ENCODE measurements around the gene MUC4. TPM values are rescaled to one million over a fixed set of nuclear protein-coding genes. Genes with fewer than 3 reads are reported as not detected.
"Not testable (repeated sequence)": the region's sequence is repeated elsewhere in the genome, so short reads cannot be mapped to it uniquely, and the experiment has no call there.

Gene MUC4
- polyA plus RNA-seq, 1 donor from 2014 or later, result not detected

DNA sequence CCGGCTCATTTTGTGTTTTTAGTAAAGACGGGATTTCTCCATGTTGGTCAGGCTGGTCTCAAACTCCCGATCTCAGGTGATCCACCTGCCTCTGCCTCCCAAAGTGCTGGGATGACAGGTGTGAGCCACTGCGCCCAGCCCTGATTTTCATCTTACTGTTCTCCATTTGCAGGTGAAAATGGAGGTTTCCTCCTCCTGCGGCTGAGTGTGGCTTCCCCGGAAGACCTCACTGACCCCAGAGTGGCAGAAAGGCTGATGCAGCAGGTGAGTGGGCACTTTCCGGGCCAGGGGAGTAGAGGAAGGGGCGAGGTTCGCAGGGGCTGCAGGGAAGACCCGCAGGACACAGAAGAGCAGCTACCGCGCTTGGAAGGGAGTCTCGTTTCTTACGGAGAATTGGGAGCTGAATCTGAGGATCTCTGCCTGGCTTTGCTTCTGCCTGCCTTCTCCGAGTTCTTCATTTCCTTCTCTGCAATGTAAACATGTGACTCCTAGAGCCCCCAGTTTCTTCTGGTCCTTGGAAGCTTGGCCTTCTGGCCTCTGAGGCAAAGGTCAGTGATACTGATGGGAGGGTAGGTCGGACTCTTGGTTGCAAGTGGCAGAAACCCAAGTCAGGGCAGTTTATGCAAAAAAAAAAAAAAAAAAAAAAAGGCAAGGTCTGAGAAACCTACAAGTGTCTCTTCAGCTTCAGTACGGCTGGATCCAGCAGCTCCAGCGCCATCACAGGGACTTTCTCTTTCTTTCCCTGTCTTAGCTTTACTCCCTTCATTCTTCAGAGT is 82.1 kb downstream of the MUC4 start:
- no peak for TF ChIP-seq RAD21 (conservative IDR thresholded peaks at IDR 0.05)
- no peak for TF ChIP-seq EP300 (conservative IDR thresholded peaks at IDR 0.05; ENCODE audit: poor library complexity, severe bottlenecking)
- no peak for TF ChIP-seq SMC3 (conservative IDR thresholded peaks at IDR 0.05; ENCODE audit: poor library complexity)
- H3K9me3 ChIP-seq (ENCODE audit: low read length), result no peaks in the 10 kb centered on the region
- H3K9ac ChIP-seq (ENCODE audit: low read length), result no peak overlapping the region
- no peak overlapping the region for H2AFZ ChIP-seq (ENCODE audit: low read depth, low read length)
- no peaks in the 10 kb centered on the region for H3K79me2 ChIP-seq (replicated peaks; ENCODE audit: insufficient read depth, low read length)
- H3K27ac ChIP-seq (ENCODE audit: low read length), result no peak overlapping the region
- H3K9me2 ChIP-seq (ENCODE audit: insufficient read depth, low read length), result no peaks in the 10 kb centered on the region
- H3K27me3 ChIP-seq (ENCODE audit: insufficient read depth, low read depth, low read length), result no peaks in the 10 kb centered on the region
- H3K36me3 ChIP-seq (ENCODE audit: insufficient read depth, low read length), result no peaks in the 10 kb centered on the region
- no peak overlapping the region for H3K4me2 ChIP-seq (ENCODE audit: low read length)
- no peaks in the 10 kb centered on the region for H3F3A ChIP-seq (ENCODE audit: insufficient read depth, low read length, poor library complexity, severe bottlenecking)
- no peaks in the 10 kb centered on the region for H4K20me1 ChIP-seq (ENCODE audit: insufficient read depth)
- no peak overlapping the region for H3K4me3 ChIP-seq (ENCODE audit: low read length)

DNA sequence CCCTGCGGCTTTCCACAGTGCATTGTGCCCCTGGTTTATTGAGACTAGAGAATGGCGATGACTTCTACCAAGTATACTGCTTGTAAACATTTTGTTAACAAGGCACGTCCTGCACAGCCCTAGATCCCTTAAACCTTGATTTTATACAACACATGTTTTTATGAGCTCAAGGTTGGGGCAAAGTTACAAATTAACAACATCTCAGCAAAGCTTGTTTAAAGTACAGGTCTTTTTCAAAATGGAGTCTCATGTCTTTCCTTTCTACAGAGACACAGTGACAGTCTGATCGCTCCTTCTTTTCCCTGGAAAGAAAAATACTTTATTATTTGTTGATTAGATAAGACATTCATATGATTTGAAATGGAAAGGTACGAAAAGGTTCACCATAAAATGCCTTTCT is 82.9 kb downstream of the MUC4 start:
- not testable (repeated sequence) for H3K9ac ChIP-seq (ENCODE audit: low read length); H3K36me3 ChIP-seq (ENCODE audit: insufficient read depth, low read length); H4K20me1 ChIP-seq (ENCODE audit: insufficient read depth); H3F3A ChIP-seq (ENCODE audit: insufficient read depth, low read length, poor library complexity, severe bottlenecking); H2AFZ ChIP-seq (ENCODE audit: low read depth, low read length); H3K4me3 ChIP-seq (ENCODE audit: low read length); H3K79me2 ChIP-seq (replicated peaks; ENCODE audit: insufficient read depth, low read length); H3K9me2 ChIP-seq (ENCODE audit: insufficient read depth, low read length); H3K27ac ChIP-seq (ENCODE audit: low read length); H3K4me2 ChIP-seq (ENCODE audit: low read length); H3K9me3 ChIP-seq (ENCODE audit: low read length); H3K27me3 ChIP-seq (ENCODE audit: insufficient read depth, low read depth, low read length)

DNA sequence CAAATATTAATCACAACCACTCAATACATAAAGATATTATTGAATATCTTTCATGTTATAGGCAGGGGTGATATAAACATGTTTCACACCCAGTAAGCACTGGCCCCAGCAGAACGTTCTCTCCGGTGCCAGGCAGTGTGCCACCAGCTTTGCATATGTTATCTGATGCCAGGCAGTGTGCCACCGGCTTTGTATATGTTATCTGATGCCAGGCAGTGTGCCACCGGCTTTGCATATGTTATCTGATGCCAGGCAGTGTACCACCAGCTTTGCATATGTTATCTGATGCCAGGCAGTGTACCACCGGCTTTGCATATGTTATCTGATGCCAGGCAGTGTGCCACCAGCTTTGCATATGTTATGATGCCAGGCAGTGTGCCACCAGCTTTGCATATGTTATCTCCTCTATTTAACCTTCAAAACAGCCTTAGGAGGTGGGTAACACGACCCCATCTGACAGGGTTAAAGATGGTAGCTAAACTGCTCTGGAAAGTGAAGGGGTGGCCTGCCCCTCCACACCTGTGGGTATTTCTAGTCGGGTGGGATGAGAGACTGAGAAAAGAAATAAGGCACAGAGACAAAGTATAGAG is 84.0 kb downstream of the MUC4 start:
- Histone ChIP-seq H3K79me2 (replicated peaks; ENCODE audit: insufficient read depth, low read length) (no peaks in the 10 kb centered on the region), H3K36me3 (ENCODE audit: insufficient read depth, low read length) (no peaks in the 10 kb centered on the region), H3K4me3 (ENCODE audit: low read length) (no peak overlapping the region), H3F3A (ENCODE audit: insufficient read depth, low read length, poor library complexity, severe bottlenecking) (no peaks in the 10 kb centered on the region), H3K27me3 (ENCODE audit: insufficient read depth, low read depth, low read length) (no peaks in the 10 kb centered on the region), H4K20me1 (ENCODE audit: insufficient read depth) (no peaks in the 10 kb centered on the region), H3K9me3 (ENCODE audit: low read length) (no peaks in the 10 kb centered on the region), H3K9me2 (ENCODE audit: insufficient read depth, low read length) (no peaks in the 10 kb centered on the region), H3K9ac (ENCODE audit: low read length) (no peak overlapping the region), H3K27ac (ENCODE audit: low read length) (no peak overlapping the region), H3K4me2 (ENCODE audit: low read length) (no peak overlapping the region), H2AFZ (ENCODE audit: low read depth, low read length) (no peak overlapping the region)
- no peak for TF ChIP-seq POLR2AphosphoS5 (IDR thresholded peaks at IDR 0.05)

DNA sequence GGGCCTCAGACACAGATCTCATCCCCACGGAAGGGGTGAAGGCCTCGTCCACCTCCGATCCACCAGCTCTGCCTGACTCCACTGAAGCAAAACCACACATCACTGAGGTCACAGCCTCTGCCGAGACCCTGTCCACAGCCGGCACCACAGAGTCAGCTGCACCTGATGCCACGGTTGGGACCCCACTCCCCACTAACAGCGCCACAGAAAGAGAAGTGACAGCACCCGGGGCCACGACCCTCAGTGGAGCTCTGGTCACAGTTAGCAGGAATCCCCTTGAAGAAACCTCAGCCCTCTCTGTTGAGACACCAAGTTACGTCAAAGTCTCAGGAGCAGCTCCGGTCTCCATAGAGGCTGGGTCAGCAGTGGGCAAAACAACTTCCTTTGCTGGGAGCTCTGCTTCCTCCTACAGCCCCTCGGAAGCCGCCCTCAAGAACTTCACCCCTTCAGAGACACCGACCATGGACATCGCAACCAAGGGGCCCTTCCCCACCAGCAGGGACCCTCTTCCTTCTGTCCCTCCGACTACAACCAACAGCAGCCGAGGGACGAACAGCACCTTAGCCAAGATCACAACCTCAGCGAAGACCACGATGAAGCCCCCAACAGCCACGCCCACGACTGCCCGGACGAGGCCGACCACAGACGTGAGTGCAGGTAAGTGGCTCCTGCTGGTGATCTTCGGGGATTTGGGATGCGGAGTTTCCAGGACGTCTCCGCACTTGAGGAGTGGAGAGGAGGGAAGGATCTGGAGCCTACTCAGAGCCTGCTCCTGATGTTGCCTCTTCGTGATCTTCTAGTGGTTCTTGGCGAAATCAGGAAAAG is 85.6 kb downstream of the MUC4 start:
- H3K36me3 ChIP-seq (ENCODE audit: insufficient read depth, low read length); H2AFZ ChIP-seq (ENCODE audit: low read depth, low read length); H3K9ac ChIP-seq (ENCODE audit: low read length); H3K9me2 ChIP-seq (ENCODE audit: insufficient read depth, low read length); H3K4me3 ChIP-seq (ENCODE audit: low read length); H4K20me1 ChIP-seq (ENCODE audit: insufficient read depth); H3K27ac ChIP-seq (ENCODE audit: low read length); H3K4me2 ChIP-seq (ENCODE audit: low read length); H3F3A ChIP-seq (ENCODE audit: insufficient read depth, low read length, poor library complexity, severe bottlenecking); H3K27me3 ChIP-seq (ENCODE audit: insufficient read depth, low read depth, low read length); H3K9me3 ChIP-seq (ENCODE audit: low read length); H3K79me2 ChIP-seq (replicated peaks; ENCODE audit: insufficient read depth, low read length): not testable (repeated sequence)

DNA sequence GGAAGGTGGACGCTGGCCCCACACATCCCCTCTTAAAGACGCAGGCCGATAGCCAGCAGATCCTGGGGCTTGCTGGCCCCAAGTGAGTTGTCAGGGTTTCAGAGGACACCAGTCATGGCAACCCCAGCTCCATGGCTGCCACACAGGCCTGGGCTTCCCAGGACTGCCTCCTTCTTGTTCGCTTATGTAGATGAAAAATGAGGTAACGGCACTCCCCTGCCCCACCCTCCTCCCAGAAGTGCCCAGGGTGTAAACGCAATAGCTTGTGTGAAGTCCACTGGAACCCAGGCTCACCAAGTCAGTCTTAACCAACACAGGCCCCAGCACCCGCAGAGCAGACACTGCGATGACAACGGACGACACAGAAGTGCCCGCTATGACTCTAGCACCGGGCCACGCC is 87.4 kb downstream of the MUC4 start:
- H3K27ac ChIP-seq (ENCODE audit: low read length); H3K79me2 ChIP-seq (replicated peaks; ENCODE audit: insufficient read depth, low read length); H2AFZ ChIP-seq (ENCODE audit: low read depth, low read length); H3K4me2 ChIP-seq (ENCODE audit: low read length); H3K9me3 ChIP-seq (ENCODE audit: low read length); H3K9ac ChIP-seq (ENCODE audit: low read length); H3K4me3 ChIP-seq (ENCODE audit: low read length); H3K9me2 ChIP-seq (ENCODE audit: insufficient read depth, low read length); H3F3A ChIP-seq (ENCODE audit: insufficient read depth, low read length, poor library complexity, severe bottlenecking); H3K27me3 ChIP-seq (ENCODE audit: insufficient read depth, low read depth, low read length); H3K36me3 ChIP-seq (ENCODE audit: insufficient read depth, low read length); H4K20me1 ChIP-seq (ENCODE audit: insufficient read depth): not testable (repeated sequence)

DNA sequence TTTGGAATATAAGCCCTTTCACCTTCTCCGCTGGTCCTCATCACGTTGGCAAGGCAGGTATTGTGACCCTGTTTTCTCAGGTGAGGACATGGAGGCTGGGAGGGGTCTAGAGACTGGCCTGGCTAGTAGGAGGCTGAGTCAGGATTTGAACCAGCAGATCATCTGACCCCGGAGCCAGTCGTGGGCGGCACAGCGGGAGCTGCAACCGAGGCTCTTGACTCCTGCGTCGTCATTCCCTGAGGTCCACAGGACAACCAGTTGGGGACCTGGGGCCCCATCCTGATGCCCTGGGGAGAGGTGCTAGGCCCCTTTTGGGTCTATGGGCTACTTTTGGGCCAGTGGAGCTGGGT is 88.8 kb downstream of the MUC4 start:
- not testable (repeated sequence) for H3K27me3 ChIP-seq (ENCODE audit: insufficient read depth, low read depth, low read length); H3K4me2 ChIP-seq (ENCODE audit: low read length); H3K9ac ChIP-seq (ENCODE audit: low read length); H3K4me3 ChIP-seq (ENCODE audit: low read length); H3K27ac ChIP-seq (ENCODE audit: low read length); H3F3A ChIP-seq (ENCODE audit: insufficient read depth, low read length, poor library complexity, severe bottlenecking); H3K9me2 ChIP-seq (ENCODE audit: insufficient read depth, low read length); H2AFZ ChIP-seq (ENCODE audit: low read depth, low read length); H3K9me3 ChIP-seq (ENCODE audit: low read length); H3K79me2 ChIP-seq (replicated peaks; ENCODE audit: insufficient read depth, low read length); H4K20me1 ChIP-seq (ENCODE audit: insufficient read depth); H3K36me3 ChIP-seq (ENCODE audit: insufficient read depth, low read length)
